ENCODE results near the gene ERGIC1.

ERGIC1 gene

GRCh38 chr5:172878933-172879752, 45.1 kb downstream of the ERGIC1 start:
- Histone ChIP-seq H3K9me3 (ENCODE audit: insufficient read depth, low read depth, low read length) (no peaks in the 10 kb centered on the region; the same call in 1 of the 2 replicates), H3K27me3 (ENCODE audit: insufficient read depth, low read length) (no peaks in the 10 kb centered on the region), H3K27ac (ENCODE audit: low read length) (no peak overlapping the region), H3K4me3 (ENCODE audit: low read length) (no peak overlapping the region), H3K9ac (ENCODE audit: low read depth, low read length) (no peak overlapping the region), H3K36me3 (ENCODE audit: insufficient read depth, low read depth, low read length) (no peaks in the 10 kb centered on the region), H3K4me1 (ENCODE audit: insufficient read depth, low read length) (0 out of 2 replicates have a peak, but pooled peaks cover 3% of the 10 kb centered on the region)

- no peaks in the 10 kb centered on the region for H3K36me3 ChIP-seq (ENCODE audit: insufficient read depth, low read depth, low read length)
These were observed 47.8 kb downstream of the ERGIC1 start for GRCh38 chr5:172881691-172882370.

GRCh38 chr5:172883066-172883465, 49.0 kb downstream of the ERGIC1 start:
- Histone ChIP-seq H3K9ac (ENCODE audit: low read depth, low read length) (no peak overlapping the region), H3K36me3 (ENCODE audit: insufficient read depth, low read depth, low read length) (no peaks in the 10 kb centered on the region), H3K27ac (ENCODE audit: low read length) (no peak overlapping the region), H3K27me3 (ENCODE audit: insufficient read depth, low read length) (no peaks in the 10 kb centered on the region), H3K4me1 (ENCODE audit: insufficient read depth, low read length) (0 out of 2 replicates have a peak, but pooled peaks cover 3% of the 10 kb centered on the region), H3K4me3 (ENCODE audit: low read length) (no peak overlapping the region), H3K9me3 (ENCODE audit: insufficient read depth, low read depth, low read length) (no peaks in the 10 kb centered on the region; the same call in 1 of the 2 replicates)

More at GRCh38 chr5:172881691-172882370, 47.8 kb downstream of the ERGIC1 start:
- Histone ChIP-seq H3K27ac (ENCODE audit: low read length) (no peak overlapping the region), H3K4me1 (ENCODE audit: insufficient read depth, low read length) (0 out of 2 replicates have a peak, but pooled peaks cover 3% of the 10 kb centered on the region), H3K9ac (ENCODE audit: low read depth, low read length) (no peak overlapping the region), H3K4me3 (ENCODE audit: low read length) (no peak overlapping the region), H3K9me3 (ENCODE audit: insufficient read depth, low read depth, low read length) (no peaks in the 10 kb centered on the region; the same call in 1 of the 2 replicates), H3K27me3 (ENCODE audit: insufficient read depth, low read length) (no peaks in the 10 kb centered on the region)

GRCh38 chr5:172885597-172886340, 51.7 kb downstream of the ERGIC1 start:
- H3K27me3 ChIP-seq (ENCODE audit: insufficient read depth, low read length), result no peaks in the 10 kb centered on the region
- no peaks in the 10 kb centered on the region; the same call in 1 of the 2 replicates for H3K9me3 ChIP-seq (ENCODE audit: insufficient read depth, low read depth, low read length)
- H3K27ac ChIP-seq (ENCODE audit: low read length), result no peak overlapping the region
- H3K36me3 ChIP-seq (ENCODE audit: insufficient read depth, low read depth, low read length), result peaks cover 24% of the 10 kb centered on the region
- H3K4me3 ChIP-seq (ENCODE audit: low read length), result no peak overlapping the region
- no peaks in the 10 kb centered on the region for H3K4me1 ChIP-seq (ENCODE audit: insufficient read depth, low read length)
- no peak overlapping the region for H3K9ac ChIP-seq (ENCODE audit: low read depth, low read length)

- Histone ChIP-seq H3K27ac (ENCODE audit: low read length) (no peak overlapping the region), H3K9me3 (ENCODE audit: insufficient read depth, low read depth, low read length) (no peaks in the 10 kb centered on the region; the same call in 1 of the 2 replicates), H3K27me3 (ENCODE audit: insufficient read depth, low read length) (no peaks in the 10 kb centered on the region), H3K4me3 (ENCODE audit: low read length) (no peak overlapping the region), H3K9ac (ENCODE audit: low read depth, low read length) (no peak overlapping the region), H3K4me1 (ENCODE audit: insufficient read depth, low read length) (no peaks in the 10 kb centered on the region), H3K36me3 (ENCODE audit: insufficient read depth, low read depth, low read length) (peaks cover 29% of the 10 kb centered on the region)
These were observed 52.4 kb downstream of the ERGIC1 start for GRCh38 chr5:172886476-172886875.

GRCh38 chr5:172886974-172887501, 53.0 kb downstream of the ERGIC1 start:
- Histone ChIP-seq H3K27ac (ENCODE audit: low read length) (no peak overlapping the region), H3K9ac (ENCODE audit: low read depth, low read length) (no peak overlapping the region), H3K4me1 (ENCODE audit: insufficient read depth, low read length) (no peaks in the 10 kb centered on the region)

GRCh38 chr5:172887692-172888091, 53.6 kb downstream of the ERGIC1 start:
- Histone ChIP-seq H3K36me3 (ENCODE audit: insufficient read depth, low read depth, low read length) (peaks cover 39% of the 10 kb centered on the region), H3K27me3 (ENCODE audit: insufficient read depth, low read length) (no peaks in the 10 kb centered on the region), H3K4me3 (ENCODE audit: low read length) (no peak overlapping the region), H3K27ac (ENCODE audit: low read length) (no peak overlapping the region), H3K9ac (ENCODE audit: low read depth, low read length) (no peak overlapping the region), H3K4me1 (ENCODE audit: insufficient read depth, low read length) (no peaks in the 10 kb centered on the region), H3K9me3 (ENCODE audit: insufficient read depth, low read depth, low read length) (no peaks in the 10 kb centered on the region)

More at GRCh38 chr5:172886974-172887501, 53.0 kb downstream of the ERGIC1 start:
- Histone ChIP-seq H3K36me3 (ENCODE audit: insufficient read depth, low read depth, low read length) (peaks cover 32% of the 10 kb centered on the region), H3K27me3 (ENCODE audit: insufficient read depth, low read length) (no peaks in the 10 kb centered on the region), H3K4me3 (ENCODE audit: low read length) (no peak overlapping the region), H3K9me3 (ENCODE audit: insufficient read depth, low read depth, low read length) (no peaks in the 10 kb centered on the region; the same call in 1 of the 2 replicates)

- Histone ChIP-seq H3K4me1 (ENCODE audit: insufficient read depth, low read length) (no peaks in the 10 kb centered on the region), H3K27me3 (ENCODE audit: insufficient read depth, low read length) (no peaks in the 10 kb centered on the region), H3K9ac (ENCODE audit: low read depth, low read length) (no peak overlapping the region), H3K9me3 (ENCODE audit: insufficient read depth, low read depth, low read length) (no peaks in the 10 kb centered on the region), H3K4me3 (ENCODE audit: low read length) (no peak overlapping the region), H3K36me3 (ENCODE audit: insufficient read depth, low read depth, low read length) (peaks cover 47% of the 10 kb centered on the region), H3K27ac (ENCODE audit: low read length) (no peak overlapping the region)
These were observed 56.6 kb downstream of the ERGIC1 start for GRCh38 chr5:172890659-172891058.

- no peak overlapping the region for H3K9ac ChIP-seq (ENCODE audit: low read depth, low read length)
- no peaks in the 10 kb centered on the region for H3K4me1 ChIP-seq (ENCODE audit: insufficient read depth, low read length)
- H3K9me3 ChIP-seq (ENCODE audit: insufficient read depth, low read depth, low read length), result no peaks in the 10 kb centered on the region
- H3K27ac ChIP-seq (ENCODE audit: low read length), result no peak overlapping the region
- peaks cover 54% of the 10 kb centered on the region for H3K36me3 ChIP-seq (ENCODE audit: insufficient read depth, low read depth, low read length)
- H3K4me3 ChIP-seq (ENCODE audit: low read length), result no peak overlapping the region
- H3K27me3 ChIP-seq (ENCODE audit: insufficient read depth, low read length), result no peaks in the 10 kb centered on the region
These were observed 57.8 kb downstream of the ERGIC1 start for GRCh38 chr5:172891716-172892421.

GRCh38 chr5:172892713-172893112, 58.7 kb downstream of the ERGIC1 start:
- Histone ChIP-seq H3K36me3 (ENCODE audit: insufficient read depth, low read depth, low read length) (peaks cover 60% of the 10 kb centered on the region), H3K4me3 (ENCODE audit: low read length) (no peak overlapping the region), H3K9me3 (ENCODE audit: insufficient read depth, low read depth, low read length) (no peaks in the 10 kb centered on the region), H3K9ac (ENCODE audit: low read depth, low read length) (no peak overlapping the region), H3K27ac (ENCODE audit: low read length) (no peak overlapping the region), H3K4me1 (ENCODE audit: insufficient read depth, low read length) (no peaks in the 10 kb centered on the region; the same call in 1 of the 2 replicates), H3K27me3 (ENCODE audit: insufficient read depth, low read length) (no peaks in the 10 kb centered on the region)
